ENCODE measurements around the gene PDAP1. TPM values are rescaled to one million over a fixed set of nuclear protein-coding genes. Genes with fewer than 3 reads are reported as not detected.

Gene PDAP1
- total and polyA plus RNA-seq, 2 of the 8 experiments (the other 6 are each of a cell fraction or from before 2014, with no cell fraction given) = 26.6 to 169 TPM

DNA sequence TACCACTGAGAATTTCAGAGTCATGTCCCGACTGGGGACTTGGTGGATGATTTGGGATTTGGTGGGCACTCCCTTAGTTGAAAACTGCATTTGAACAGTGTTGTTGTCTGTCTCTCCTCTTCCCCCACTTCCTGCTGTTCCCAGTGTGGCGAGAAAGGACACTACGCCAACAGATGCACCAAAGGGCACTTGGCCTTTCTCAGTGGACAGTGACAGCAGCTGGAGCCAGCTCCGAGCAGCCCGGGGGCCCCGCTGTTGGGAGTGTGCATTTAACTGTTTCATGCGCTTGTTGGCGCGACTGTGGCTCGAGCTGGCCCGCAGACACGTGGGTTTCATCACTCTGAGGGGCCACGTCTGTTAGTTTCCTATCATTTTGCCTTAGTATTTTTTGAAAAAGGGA is 47.9 kb upstream of the PDAP1 start (continued):
- TF ChIP-seq TCF12 (IDR thresholded peaks at IDR 0.05; ENCODE audit: low read depth, low read length) (no peak), EZH2 (IDR thresholded peaks at IDR 0.05; ENCODE audit: low read depth, low read length, severe bottlenecking) (no peak), POLR2AphosphoS5 (IDR thresholded peaks at IDR 0.05; ENCODE audit: low read depth, low read length) (no peak; the same call in 1 of the 2 replicates), ASH2L (IDR thresholded peaks at IDR 0.05; ENCODE audit: low read length) (no peak), SIN3A (conservative IDR thresholded peaks at IDR 0.05 in 1 of 2, IDR thresholded peaks at IDR 0.05 in 1 of 2; ENCODE audit: low read depth in 1 of 2, low read length in 2 of 2) (no peak)
- TF ChIP-seq, protein P1, sequence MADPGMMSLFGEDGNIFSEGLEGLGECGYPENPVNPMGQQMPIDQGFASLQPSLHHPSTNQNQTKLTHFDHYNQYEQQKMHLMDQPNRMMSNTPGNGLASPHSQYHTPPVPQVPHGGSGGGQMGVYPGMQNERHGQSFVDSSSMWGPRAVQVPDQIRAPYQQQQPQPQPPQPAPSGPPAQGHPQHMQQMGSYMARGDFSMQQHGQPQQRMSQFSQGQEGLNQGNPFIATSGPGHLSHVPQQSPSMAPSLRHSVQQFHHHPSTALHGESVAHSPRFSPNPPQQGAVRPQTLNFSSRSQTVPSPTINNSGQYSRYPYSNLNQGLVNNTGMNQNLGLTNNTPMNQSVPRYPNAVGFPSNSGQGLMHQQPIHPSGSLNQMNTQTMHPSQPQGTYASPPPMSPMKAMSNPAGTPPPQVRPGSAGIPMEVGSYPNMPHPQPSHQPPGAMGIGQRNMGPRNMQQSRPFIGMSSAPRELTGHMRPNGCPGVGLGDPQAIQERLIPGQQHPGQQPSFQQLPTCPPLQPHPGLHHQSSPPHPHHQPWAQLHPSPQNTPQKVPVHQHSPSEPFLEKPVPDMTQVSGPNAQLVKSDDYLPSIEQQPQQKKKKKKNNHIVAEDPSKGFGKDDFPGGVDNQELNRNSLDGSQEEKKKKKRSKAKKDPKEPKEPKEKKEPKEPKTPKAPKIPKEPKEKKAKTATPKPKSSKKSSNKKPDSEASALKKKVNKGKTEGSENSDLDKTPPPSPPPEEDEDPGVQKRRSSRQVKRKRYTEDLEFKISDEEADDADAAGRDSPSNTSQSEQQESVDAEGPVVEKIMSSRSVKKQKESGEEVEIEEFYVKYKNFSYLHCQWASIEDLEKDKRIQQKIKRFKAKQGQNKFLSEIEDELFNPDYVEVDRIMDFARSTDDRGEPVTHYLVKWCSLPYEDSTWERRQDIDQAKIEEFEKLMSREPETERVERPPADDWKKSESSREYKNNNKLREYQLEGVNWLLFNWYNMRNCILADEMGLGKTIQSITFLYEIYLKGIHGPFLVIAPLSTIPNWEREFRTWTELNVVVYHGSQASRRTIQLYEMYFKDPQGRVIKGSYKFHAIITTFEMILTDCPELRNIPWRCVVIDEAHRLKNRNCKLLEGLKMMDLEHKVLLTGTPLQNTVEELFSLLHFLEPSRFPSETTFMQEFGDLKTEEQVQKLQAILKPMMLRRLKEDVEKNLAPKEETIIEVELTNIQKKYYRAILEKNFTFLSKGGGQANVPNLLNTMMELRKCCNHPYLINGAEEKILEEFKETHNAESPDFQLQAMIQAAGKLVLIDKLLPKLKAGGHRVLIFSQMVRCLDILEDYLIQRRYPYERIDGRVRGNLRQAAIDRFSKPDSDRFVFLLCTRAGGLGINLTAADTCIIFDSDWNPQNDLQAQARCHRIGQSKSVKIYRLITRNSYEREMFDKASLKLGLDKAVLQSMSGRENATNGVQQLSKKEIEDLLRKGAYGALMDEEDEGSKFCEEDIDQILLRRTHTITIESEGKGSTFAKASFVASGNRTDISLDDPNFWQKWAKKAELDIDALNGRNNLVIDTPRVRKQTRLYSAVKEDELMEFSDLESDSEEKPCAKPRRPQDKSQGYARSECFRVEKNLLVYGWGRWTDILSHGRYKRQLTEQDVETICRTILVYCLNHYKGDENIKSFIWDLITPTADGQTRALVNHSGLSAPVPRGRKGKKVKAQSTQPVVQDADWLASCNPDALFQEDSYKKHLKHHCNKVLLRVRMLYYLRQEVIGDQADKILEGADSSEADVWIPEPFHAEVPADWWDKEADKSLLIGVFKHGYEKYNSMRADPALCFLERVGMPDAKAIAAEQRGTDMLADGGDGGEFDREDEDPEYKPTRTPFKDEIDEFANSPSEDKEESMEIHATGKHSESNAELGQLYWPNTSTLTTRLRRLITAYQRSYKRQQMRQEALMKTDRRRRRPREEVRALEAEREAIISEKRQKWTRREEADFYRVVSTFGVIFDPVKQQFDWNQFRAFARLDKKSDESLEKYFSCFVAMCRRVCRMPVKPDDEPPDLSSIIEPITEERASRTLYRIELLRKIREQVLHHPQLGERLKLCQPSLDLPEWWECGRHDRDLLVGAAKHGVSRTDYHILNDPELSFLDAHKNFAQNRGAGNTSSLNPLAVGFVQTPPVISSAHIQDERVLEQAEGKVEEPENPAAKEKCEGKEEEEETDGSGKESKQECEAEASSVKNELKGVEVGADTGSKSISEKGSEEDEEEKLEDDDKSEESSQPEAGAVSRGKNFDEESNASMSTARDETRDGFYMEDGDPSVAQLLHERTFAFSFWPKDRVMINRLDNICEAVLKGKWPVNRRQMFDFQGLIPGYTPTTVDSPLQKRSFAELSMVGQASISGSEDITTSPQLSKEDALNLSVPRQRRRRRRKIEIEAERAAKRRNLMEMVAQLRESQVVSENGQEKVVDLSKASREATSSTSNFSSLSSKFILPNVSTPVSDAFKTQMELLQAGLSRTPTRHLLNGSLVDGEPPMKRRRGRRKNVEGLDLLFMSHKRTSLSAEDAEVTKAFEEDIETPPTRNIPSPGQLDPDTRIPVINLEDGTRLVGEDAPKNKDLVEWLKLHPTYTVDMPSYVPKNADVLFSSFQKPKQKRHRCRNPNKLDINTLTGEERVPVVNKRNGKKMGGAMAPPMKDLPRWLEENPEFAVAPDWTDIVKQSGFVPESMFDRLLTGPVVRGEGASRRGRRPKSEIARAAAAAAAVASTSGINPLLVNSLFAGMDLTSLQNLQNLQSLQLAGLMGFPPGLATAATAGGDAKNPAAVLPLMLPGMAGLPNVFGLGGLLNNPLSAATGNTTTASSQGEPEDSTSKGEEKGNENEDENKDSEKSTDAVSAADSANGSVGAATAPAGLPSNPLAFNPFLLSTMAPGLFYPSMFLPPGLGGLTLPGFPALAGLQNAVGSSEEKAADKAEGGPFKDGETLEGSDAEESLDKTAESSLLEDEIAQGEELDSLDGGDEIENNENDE (IDR thresholded peaks at IDR 0.05; ENCODE audit: insufficient replicate concordance, low read length) = no peak
